Posterior cingulate gyrus (tissue), 11 donors: Measurements from ENCODE around the gene CCDC174.
A peak's percentile ranks its signal among the peaks of the same experiment; 100 is the strongest.

Experiments
- DNase-seq, 10 donors: peaks; one replicate each; pipeline versions ENCODE4 v3.0.0 to v3.0.0-alpha.2; 2020 to 2021; ENCODE audit warnings: mixed read lengths in 3 of 10
- intact Hi-C: fragments of 100-400 bp; cut with DNase I; formaldehyde crosslinking; loops from one replicate; pipeline ENCODE4 v1.15.1; 2023

Gene CCDC174

GRCh38 chr3:14624498-14624897, 27.1 kb upstream of the CCDC174 start:
- DNase-seq: no peak

GRCh38 chr3:14625443-14625842, 26.1 kb upstream of the CCDC174 start:
- no peak for DNase-seq
- intact Hi-C loops: no loop called here

More at GRCh38 chr3:14624498-14624897, 27.1 kb upstream of the CCDC174 start:
- intact Hi-C loops: no loop called here

GRCh38 chr3:14627815-14628214, 23.7 kb upstream of the CCDC174 start:
- peak in 1 of 10 donors; percentile 79 for DNase-seq
- intact Hi-C loops: no loop called here

GRCh38 chr3:14628406-14628805, 23.2 kb upstream of the CCDC174 start:
- intact Hi-C loops: no loop called here
- DNase-seq: no peak

- no peak for DNase-seq
- intact Hi-C loops: no loop called here
Observed at GRCh38 chr3:14630404-14631100, 21.0 kb upstream of the CCDC174 start.

GRCh38 chr3:14631101-14631497, 20.5 kb upstream of the CCDC174 start:
- no peak for DNase-seq

GRCh38 chr3:14631687-14632441, 19.7 kb upstream of the CCDC174 start:
- DNase-seq: no peak
- intact Hi-C loops: no loop called here

More at GRCh38 chr3:14631101-14631497, 20.5 kb upstream of the CCDC174 start:
- intact Hi-C loops: no loop called here

GRCh38 chr3:14632442-14632930, 19.1 kb upstream of the CCDC174 start:
- no peak for DNase-seq
- intact Hi-C loops: no loop called here

GRCh38 chr3:14633417-14633816, 18.1 kb upstream of the CCDC174 start:
- intact Hi-C loops: no loop called here
- no peak for DNase-seq

- DNase-seq: peak in 6 of 10 donors; percentile 26 to 91 (median 34)
- intact Hi-C loops: no loop called here
Observed at GRCh38 chr3:14633819-14634424, 17.6 kb upstream of the CCDC174 start.

- DNase-seq: no peak
- intact Hi-C loops: no loop called here
Observed at GRCh38 chr3:14634763-14635400, 16.7 kb upstream of the CCDC174 start.

- intact Hi-C loops: no loop called here
- DNase-seq: no peak
Observed at GRCh38 chr3:14636496-14637087, 15.0 kb upstream of the CCDC174 start.

GRCh38 chr3:14640157-14640562, 11.4 kb upstream of the CCDC174 start:
- DNase-seq: peak in 6 of 10 donors; percentile 20 to 90 (median 45)

GRCh38 chr3:14640734-14641133, 10.8 kb upstream of the CCDC174 start:
- intact Hi-C loops: no loop called here
- no peak for DNase-seq

More at GRCh38 chr3:14640157-14640562, 11.4 kb upstream of the CCDC174 start:
- intact Hi-C loops: no loop called here

- intact Hi-C loops: no loop called here
- DNase-seq: no peak
Observed at GRCh38 chr3:14641346-14641745, 10.2 kb upstream of the CCDC174 start.

- DNase-seq: no peak
- intact Hi-C loops: no loop called here
Observed at GRCh38 chr3:14645453-14645852, 6.1 kb upstream of the CCDC174 start.

GRCh38 chr3:14646131-14646573, 5.4 kb upstream of the CCDC174 start:
- intact Hi-C loops: no loop called here

GRCh38 chr3:14646589-14647413, 4.8 kb upstream of the CCDC174 start:
- no peak for DNase-seq
- intact Hi-C loops: no loop called here

More at GRCh38 chr3:14646131-14646573, 5.4 kb upstream of the CCDC174 start:
- DNase-seq: no peak
